HPDE6-E6E7 (cell line): ENCODE results near the gene SLC8A2.
"Not testable (repeated sequence)": the region's sequence is repeated elsewhere in the genome, so short reads cannot be mapped to it uniquely, and the experiment has no call there.

Source experiments
- DNase-seq: peaks from one replicate; pipeline ENCODE4 v3.0.0; 2011; ENCODE audit warnings: missing footprints; ENCODE audit errors: extremely low spot score

SLC8A2 gene

DNA sequence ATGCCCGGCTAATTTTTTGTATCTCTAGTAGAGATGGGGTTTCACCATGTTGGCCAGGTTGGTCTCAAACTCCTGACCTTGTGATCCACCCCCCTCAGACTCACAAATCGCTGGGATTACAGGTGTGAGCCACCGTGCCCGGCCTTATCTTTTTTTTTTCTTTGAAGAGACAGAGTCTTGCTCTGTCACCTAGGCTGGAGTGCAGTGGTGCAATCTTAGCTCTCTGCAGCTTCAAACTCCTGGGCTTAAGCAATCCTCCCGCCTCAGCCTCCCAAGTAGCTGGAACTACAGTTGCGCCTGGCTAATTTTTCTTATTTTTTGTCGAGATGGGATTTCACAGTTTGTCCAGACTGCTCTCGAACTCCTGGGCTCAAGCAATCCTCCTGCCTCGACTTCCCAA lies 60.0 kb downstream of the SLC8A2 start:
- not testable (repeated sequence) for DNase-seq

GRCh38 chr19:47411101-47411500 lies 60.6 kb downstream of the SLC8A2 start:
- DNase-seq, result no peak

DNA sequence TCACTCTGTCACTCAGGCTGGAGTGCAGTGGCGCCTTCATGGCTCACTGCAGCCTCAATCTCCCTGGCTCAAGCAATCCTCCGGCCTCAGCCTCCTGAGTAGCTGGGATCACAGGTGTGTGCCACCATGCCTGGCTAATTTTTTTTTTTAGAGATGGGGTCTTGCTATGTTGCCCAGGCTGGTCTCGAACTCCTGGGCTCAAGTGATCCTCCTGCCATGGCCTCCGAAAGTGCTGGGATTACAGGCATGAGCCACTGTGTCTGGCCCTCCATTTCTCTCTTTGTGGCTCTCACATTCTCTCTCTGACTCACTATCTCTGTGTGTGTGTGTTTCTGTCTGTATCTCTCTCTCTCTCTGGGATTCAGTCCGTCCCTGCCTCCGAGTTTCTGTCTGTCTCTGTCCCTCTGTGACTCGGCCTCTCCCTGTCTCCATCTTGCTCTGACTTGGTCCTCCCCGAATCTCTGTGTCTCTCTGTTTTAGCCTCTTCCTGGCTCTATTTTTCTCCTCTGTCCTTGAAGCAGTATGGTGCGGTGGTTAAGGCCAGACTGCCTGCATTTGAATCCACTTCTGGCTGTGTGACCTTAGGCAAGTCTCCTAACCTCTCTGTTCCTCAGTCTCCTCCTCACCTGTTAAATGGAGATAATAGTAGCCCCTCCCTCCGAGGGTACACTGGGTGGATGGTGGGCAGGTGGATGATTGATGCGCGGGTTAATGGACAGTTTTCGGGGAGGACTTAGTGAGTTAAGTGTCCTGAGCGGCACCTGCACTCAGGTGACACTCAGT lies 63.3 kb downstream of the SLC8A2 start:
- DNase-seq, result no peak

DNA sequence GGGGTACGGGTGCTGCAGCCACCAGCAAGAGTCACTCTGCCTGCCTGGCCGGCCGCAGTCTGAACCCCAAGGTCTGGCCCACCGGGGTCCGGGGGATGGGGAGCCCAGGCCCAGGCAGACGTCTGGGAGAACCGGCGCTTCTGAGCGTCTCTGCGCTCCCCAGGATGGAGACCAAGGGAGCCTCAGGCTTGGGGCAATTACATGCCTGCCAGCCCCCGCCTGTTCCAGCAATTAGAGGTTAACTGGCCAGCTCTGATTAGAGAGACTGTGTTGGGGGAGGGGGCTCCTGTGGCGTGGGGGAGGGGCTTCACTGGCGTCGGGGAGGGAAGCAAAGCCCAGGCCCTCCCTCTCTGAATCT lies 64.3 kb downstream of the SLC8A2 start:
- DNase-seq, result no peak

GRCh38 chr19:47406711-47407416 lies 64.8 kb downstream of the SLC8A2 start:
- DNase-seq, result no peak

DNA sequence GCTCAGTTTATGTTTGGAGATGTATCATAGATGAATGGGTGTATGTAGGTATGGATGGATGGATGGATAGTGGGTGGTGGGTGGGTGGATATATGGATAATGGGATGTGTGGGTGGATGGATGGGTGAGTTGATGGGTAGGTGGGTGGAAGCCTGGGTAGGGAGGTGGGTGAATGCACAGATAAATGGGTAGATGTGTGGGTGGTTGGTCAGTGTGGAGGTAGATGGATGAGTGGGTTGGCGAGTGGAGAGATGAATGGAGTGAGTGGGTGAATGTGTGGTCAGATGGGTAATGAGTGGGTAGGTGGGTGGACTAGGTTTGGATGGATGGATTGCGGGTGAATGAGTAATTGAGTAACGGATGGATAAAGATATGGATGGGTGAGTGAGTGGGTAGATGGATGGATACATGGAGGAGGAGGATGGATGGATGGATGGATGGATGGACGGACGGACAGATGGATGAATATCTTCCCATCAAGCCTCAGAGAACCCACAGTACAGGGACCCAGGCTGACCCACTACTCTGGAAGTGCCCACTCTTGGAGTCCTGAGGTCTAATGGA lies 65.8 kb downstream of the SLC8A2 start:
- DNase-seq, result no peak

GRCh38 chr19:47405197-47405550 lies 66.5 kb downstream of the SLC8A2 start:
- no peak for DNase-seq

- DNase-seq, result no peak
Observed at GRCh38 chr19:47404334-47405196, 67.1 kb downstream of the SLC8A2 start.

- no peak for DNase-seq
Observed at GRCh38 chr19:47402504-47402903, 69.2 kb downstream of the SLC8A2 start.

DNA sequence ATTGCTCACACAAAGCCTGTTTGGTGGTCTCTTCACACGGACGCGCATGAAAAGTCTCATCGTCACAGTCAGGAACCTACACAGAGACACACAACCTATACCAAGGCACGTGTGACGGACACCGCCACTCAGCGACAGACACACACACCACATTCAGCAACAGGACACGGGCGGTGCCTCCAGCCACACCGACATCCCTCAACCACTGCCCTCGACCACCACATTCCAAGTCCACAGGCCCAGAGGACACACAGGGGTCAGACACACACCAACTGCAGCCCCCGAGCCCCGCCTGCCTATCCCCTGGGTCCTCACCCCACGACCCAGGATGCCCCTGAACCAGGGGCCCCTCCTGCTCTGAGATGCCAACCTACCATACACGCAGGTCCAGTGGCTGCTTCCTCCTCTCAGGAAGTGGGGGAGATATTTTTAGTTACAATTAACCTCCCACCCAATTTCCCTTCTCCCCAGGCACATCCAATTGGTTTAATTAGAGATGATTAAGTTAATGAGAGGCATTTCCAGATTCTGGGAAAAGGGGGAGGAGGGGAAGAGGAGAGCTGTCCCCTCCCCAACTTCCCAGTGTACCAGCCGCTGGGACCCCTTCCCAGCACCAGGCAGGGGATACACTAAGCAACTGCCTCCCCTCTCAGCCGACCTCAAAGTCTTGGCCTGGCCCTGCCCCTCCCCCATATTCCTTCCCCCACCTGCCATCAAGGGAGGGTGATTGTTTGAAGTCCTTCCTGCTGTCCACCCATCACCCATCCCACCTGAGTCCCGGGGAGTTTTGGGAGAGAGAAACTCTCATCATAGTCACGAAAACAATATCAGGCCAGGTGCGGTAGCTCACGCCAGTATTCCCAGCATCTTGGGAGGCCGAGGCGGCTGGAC lies 72.7 kb downstream of the SLC8A2 start:
- no peak for DNase-seq

GRCh38 chr19:47391510-47392223 lies 80.0 kb downstream of the SLC8A2 start:
- peak; percentile 51 for DNase-seq

GRCh38 chr19:47390533-47391488 lies 80.9 kb downstream of the SLC8A2 start:
- DNase-seq, result no peak

GRCh38 chr19:47389150-47389556 lies 82.5 kb downstream of the SLC8A2 start:
- DNase-seq, result no peak

- DNase-seq, result not testable (repeated sequence)
Observed at GRCh38 chr19:47388721-47389120, 83.0 kb downstream of the SLC8A2 start.

- DNase-seq, result not testable (repeated sequence)
Observed at GRCh38 chr19:47387623-47388022, 84.1 kb downstream of the SLC8A2 start.

DNA sequence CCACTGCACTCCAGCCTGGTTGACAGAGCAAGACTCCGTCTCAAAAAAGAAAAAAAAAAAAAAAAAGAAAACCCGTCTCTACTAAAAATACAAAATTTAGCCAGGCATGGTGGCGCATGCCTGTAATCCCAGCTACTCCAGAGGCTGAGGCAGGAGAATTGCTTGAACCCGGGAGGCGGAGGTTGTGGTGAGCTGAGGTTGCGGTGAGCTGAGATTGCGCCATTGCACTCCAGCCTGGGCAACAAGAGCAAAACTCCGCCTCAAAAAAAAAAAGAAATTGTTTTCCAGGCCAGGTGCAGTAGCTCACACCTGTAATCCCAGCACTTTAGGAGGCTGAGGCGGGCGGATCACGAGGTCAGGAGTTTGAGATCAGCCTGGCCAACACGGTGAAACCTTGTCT lies 85.1 kb downstream of the SLC8A2 start:
- DNase-seq, result not testable (repeated sequence)

DNA sequence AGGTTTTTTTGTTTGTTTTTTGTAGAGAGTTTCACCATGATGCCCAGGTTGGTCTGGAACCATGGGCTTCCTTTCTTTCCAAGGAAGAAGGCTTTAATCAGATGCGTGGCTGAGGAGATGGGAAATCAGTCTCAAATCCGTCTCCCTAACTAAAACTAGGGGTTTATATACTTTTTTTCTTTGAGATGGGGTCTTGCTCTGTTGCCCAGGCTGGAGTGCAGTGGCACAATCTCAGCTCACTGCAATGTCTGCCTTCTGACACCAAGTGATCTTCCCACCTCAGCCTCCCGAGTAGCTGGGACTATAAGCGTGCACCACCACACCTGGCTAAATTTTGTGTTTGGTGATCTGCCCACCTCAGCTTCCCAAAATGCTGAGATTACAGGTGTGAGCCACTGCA lies 87.2 kb downstream of the SLC8A2 start:
- DNase-seq, result not testable (repeated sequence)

DNA sequence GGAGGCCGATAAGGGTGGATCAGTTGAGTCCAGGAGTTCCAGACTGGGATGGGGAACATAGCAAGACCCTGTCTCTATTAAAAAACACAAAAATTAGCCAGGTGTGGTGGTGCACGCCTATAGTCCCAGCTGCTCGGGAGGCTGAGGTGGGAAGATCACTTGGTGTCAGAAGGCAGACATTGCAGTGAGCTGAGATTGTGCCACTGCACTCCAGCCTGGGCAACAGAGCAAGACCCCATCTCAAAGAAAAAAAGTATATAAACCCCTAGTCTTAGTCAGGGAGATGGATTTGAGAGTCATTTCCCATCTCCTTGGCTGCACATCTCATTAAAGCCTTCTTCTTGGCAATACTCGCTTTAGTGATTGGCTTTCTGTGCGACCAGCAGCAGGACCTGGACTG lies 87.8 kb downstream of the SLC8A2 start:
- DNase-seq, result not testable (repeated sequence)

DNA sequence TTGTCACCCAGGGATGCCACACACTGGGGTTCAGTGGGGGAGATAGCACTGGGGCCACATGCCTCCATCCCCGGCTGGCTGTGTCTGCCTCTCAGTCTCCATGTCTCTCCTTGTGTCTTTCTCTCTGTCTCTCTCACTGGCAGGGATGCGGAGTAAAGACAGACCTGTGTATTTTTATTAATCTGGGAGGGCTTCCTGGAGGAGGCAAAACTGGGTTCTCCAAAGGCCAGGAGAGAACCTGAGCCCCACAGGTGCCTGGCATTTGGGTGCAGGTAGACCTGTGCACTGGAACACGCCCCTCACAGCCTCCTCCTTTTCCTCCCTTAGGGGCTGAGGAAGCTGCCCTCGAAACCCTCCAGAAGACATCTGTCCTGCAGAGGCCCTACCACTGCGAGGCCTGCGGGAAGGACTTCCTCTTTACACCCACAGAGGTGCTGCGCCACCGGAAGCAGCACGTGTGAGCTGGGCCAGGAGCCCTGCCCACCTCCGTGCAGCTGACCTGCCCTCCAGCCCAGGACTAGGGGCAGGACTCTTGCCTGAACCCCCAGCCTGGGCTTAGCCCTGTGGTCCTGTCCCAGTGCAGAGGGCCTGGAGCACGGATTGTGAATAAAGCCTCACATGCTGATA lies 89.9 kb downstream of the SLC8A2 start:
- DNase-seq, result no peak
